Measurements from ENCODE around the gene KRTAP10-9. TPM values are rescaled to one million over a fixed set of nuclear protein-coding genes. Genes with fewer than 3 reads are reported as not detected.
"Not testable (repeated sequence)": the region's sequence is repeated elsewhere in the genome, so short reads cannot be mapped to it uniquely, and the experiment has no call there.

Gene KRTAP10-9, protein sequence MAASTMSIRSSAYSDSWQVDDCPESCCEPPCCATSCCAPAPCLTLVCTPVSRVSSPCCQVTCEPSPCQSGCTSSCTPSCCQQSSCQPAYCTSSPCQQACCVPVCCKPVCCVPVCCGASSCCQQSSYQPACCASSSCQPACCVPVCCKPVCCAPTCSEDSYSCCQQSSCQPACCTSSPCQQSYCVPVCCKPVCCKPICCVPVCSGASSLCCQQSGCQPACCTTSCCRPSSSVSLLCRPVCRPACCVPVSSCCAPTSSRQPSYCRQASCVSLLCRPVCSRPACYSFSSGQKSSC
- not detected for total RNA-seq

- no peak for ATAC-seq
These were observed at the start of gene KRTAP10-9 for GRCh38 chr21:44626673-44627143. TSS of gene KRTAP10-9 (plus strand) at chr21:44627093. CDS start at chr21:44627172, 79 bp downstream.

- ATAC-seq: no peak
These were observed 48.4 kb upstream of the KRTAP10-9 start for GRCh38 chr21:44578371-44579055.

DNA sequence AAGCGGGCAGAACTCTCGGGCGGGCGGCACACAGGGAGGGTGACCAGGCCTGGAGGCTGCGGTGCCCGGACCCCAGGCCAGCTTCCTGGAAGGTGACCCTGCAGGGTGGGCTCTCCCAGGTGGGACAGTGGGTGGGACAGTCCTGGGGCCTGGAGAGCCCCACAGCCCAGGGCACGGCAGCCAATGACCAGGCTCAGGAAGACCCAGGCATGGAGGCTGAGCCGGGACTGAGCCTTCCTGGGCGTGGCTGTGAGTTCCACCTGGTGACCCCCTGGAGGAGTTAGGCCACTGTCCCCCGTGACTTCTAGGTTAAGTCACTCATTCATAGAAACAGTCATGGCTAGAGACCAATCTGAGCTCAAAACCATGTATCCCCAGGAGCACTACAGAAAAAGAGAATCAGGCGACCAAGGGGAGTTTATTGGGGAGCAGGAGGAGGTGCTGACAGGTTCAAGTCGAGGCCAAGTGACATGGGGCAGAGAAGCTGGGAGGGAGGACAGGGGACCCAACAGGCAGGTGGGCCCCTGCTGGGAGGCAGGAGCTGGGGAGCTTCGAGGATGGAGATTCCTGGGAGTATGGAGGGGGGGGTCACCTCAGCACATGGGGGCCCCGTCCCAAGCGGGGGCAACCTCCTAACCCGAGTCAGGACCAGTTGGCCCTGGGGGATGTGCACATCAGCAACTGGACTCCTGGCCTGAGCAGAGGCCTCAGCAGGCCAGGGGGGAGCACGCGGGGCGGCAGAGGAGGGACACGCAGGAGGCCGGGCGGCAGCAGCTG lies 47.6 kb upstream of the KRTAP10-9 start:
- ATAC-seq: no peak

GRCh38 chr21:44579833-44580144 lies 47.1 kb upstream of the KRTAP10-9 start:
- no peak for ATAC-seq

DNA sequence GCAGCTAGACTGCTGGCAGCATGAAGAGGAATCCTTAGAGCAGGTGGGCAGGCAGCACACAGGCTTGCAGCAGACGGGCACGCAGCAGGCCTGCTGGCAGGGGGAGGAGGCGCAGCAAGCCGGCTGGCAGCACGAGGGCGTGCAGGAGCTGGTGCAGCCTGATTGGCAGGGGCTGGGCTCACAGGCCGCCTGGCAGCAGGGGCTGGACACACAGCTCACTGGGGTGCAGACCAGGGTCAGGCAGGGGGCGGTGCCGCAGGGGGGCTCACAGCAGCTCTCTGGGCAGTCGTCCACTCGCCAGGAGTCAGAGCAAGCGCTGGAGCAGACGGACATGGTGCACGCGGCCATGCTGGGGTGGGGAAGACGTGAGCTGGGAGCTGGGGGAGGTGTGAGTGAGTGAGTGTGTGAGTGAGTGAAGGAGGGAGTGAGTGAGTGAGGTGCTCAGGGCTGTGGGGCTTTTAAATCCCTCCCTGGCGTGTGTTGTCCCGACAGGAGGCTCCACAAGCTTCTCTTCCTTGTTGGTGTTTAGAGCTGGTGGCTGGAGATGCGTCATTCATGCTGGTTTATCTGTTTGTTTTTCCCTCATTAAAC lies 46.6 kb upstream of the KRTAP10-9 start, which contains the start of gene KRTAP10-5:
KRTAP10-5 (minus strand) TSS at position 374 of the 591 bp plus-strand sequence; CDS start at position 348, 26 bp downstream.
- ATAC-seq: not testable (repeated sequence)

- no peak for ATAC-seq
These were observed 45.7 kb upstream of the KRTAP10-9 start for GRCh38 chr21:44581158-44581557.

GRCh38 chr21:44582055-44582454 lies 44.8 kb upstream of the KRTAP10-9 start:
- no peak for ATAC-seq

DNA sequence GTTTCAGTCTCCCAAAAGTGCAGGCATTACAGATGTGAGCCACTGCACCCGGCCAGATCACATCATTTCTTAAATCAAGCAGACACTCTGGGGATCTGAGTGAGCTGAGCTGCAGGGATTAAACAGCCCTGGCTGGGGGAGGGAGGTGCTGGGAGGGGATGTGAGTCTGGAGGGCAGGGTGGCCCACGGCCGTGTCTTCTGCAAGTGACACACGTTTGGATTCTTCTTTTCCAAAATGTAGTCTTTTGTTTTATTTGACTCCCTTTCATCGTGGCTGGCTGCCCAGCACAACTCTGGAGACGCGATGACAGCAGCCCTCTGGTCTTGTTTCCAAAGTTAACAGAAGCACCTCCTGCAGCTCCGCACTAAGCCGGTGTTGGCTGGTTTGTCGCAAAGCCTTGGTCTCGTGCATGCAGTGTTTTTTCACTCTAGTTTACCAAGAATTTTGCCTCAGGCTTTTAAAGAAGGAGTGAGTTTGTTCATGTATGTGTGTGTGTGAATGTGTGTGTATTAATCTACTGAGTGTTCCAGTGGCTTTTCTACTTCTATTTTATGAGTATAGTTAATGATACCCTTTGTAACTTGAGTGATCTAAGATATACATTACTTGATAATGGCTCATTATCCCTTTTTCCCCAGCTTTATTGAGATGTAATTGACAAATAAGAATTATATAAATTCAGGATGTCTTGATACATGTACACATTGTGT lies 43.6 kb upstream of the KRTAP10-9 start:
- no peak for ATAC-seq

DNA sequence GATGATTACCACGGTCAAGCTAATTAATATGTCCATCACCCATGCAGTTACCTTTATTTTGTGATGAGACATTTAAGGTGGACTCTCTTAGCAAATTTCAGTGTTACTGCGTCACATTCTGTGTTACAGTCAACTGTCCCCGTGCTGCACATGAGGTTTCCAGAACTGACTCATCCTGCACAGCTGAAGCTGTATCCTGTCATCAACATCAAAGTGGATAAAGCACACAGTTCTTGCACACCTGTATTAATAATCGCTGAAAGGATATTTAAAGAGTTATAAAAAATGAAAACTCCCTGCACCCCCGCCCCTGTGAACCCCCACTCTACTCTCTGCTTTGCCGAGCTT lies 43.1 kb upstream of the KRTAP10-9 start:
- no peak for ATAC-seq

- no peak for ATAC-seq
These were observed 41.0 kb upstream of the KRTAP10-9 start for GRCh38 chr21:44585892-44586291.

GRCh38 chr21:44589094-44589493 lies 37.8 kb upstream of the KRTAP10-9 start:
- ATAC-seq: no peak

DNA sequence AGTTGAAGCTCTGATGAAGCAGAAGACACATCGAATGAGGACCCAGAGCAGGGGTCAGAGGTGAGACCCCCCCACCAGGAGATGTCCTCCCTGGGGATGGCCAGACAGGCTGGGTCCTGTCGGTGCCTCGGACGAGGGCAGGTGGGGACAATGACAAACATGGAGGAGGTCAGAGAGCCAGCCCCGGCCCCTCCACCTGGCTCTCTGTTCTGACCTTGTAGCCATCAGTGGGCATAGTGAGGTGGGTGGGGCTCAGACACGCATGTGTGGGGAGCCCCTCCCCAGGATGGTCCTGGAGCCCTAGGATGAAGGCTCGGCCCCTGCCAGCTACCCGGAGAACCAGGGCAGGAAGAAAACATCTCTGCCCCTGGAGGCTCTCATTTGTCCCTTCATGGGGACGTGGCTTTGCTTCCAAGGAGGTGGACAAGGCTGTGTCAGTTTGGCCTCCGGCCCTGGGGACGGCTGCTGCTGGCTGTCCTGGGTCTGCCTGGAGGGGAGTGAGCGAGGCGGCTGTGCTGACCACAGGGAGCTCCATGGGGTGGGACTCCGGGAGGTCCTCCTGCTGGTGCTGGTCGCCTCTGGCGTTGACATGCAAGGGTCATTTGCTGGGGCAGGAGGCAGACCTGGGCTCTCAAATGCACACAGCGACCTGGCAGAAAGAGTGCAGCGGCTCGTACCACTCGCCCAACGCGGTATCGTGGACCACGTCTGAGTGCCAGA lies 37.1 kb upstream of the KRTAP10-9 start:
- no peak for ATAC-seq

GRCh38 chr21:44590311-44590721 lies 36.6 kb upstream of the KRTAP10-9 start:
- ATAC-seq: peak; percentile 34

DNA sequence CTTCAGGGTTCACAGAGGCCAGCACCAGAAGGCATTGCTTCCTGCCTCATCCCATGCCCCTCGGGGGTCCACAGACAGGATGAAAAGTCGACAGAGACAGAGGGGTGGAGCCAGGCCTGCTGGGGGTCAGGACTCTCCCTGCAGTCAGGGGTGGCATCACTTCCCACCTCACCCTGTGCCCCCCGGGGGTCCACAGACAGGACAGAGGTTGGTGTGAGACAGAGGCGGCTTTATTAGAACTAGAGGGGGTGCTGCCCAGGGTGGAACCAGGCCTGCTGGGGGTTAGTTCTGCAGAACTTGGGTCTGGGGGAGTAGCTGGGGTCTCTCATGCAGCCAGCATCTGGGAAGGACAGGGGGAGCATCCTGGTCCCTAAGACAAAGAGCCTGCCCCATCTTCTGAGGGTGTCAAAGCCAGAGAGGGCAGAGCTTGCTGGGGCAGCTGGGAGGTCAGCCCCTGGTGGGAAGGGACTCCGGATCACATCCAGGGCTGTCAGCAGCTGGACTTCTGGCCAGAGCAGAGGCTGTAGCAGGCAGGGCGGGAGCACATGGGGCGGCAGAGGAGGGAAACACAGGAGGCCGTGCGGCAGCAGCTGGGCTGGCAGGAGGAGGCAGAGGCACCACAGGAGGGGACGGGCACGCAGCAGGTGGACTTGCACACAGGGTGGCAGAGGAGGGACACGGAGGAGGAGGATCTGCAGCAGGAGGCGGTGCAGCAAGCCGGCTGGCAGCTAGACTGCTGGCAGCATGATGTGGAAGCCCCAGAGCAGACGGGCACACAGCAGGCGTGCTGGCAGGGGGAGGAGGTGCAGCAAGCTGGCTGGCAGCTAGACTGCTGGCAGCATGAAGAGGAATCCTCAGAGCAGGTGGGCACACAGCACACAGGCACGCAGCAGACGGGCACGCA lies 35.7 kb upstream of the KRTAP10-9 start:
- peak; percentile 25 for ATAC-seq

GRCh38 chr21:44591801-44592130 lies 35.1 kb upstream of the KRTAP10-9 start:
- peak; percentile 55 for ATAC-seq

- no peak for ATAC-seq
These were observed 34.2 kb upstream of the KRTAP10-9 start, which contains the start of gene KRTAP10-6 for GRCh38 chr21:44592446-44593311. TSS of gene KRTAP10-6 (minus strand) at chr21:44592505. CDS start at chr21:44592484, 21 bp downstream.

DNA sequence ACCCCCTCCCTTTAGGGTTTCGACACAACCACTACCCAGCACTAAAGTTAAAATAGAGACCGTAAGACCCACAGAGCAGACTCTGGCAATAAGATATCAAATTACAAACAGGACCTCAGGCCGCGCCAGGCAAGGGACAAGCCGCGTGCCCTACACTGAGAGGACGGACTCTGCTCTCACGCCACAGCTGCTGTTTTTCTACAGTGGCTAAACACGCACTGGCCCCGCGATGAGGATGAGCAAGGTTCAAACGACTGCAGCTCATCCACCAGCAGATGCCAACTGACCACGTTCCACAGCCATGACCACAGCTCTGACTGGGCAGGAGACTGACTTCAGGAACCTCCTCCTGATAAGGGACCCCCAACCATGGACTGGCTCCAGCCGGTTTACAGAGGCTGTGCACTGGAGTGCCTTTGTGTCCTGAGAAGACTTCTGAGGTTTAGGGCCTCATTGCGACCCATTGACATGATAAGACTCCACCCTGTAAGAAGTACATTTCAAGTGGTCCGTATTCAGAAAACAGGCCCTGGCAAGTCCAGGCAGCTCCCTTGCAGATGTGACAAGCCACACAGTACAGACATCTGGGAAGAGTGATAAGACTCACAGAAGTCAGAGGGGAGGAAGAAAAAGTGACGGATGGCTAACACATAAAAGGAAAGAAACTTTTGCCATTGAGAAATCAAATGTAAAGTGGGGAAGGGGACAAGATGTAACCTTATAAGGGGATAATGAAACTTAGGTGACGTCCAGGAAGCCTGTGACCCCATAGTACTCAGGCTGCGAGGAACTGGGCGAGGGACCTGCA lies 33.1 kb upstream of the KRTAP10-9 start:
- no peak for ATAC-seq

DNA sequence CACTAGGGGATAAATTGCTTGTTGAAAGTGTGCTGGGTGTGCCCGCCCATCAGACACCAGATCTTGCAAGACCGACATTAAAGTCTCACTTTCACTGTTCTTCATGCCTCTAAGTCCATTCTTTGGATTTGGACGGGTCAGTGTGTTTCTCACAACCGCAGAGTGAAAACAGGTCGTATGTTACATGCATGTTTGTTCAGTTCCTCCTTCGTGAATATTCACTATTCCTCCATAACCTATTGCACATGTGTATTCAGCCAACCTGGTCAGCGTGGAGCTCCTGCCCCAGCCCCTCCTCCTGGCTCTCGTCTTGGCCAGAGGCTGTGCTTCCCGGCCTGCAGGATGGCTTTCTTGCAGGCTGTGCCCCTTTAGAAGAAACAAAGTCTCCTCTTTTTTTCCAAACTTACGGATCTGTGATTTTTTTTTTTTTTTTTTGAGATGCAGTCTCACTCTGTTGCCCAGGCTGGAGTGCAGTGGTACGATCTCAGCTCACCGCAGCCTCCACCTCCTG lies 32.4 kb upstream of the KRTAP10-9 start:
- no peak for ATAC-seq
